IMR-90 (cell line): ENCODE data around the gene DYNC1H1. TPM values are rescaled to one million over a fixed set of nuclear protein-coding genes. Genes with fewer than 3 reads are reported as not detected.

ENCODE experiments used
- ATAC-seq: fragments of 200-7000 bp; cut with Tn5 transposase; 2 replicates; pipeline ENCODE4 v1.9.1; 2020; ENCODE audit warnings: low read depth, mild to moderate bottlenecking, moderate library complexity
- BruUV-seq: library from RNA; stranded (reverse); fragments of 400-500 nt; replicated peaks from 2 replicates; lab custom pipeline; 2021; lab: Mats Ljungman, UMichigan
- CTCF ChIA-PET: fragments of 300-600 bp; formaldehyde crosslinking; extraction: SDS; loops from one replicate; lab custom pipeline; 2021; ENCODE audit warnings: antibody characterized with exemption; lab: Yijun Ruan, JAX
- POLR2A ChIA-PET: fragments of 300-600 bp; sonication (Branson Sonifier 250); formaldehyde crosslinking; loops from one replicate; lab custom pipeline; 2022; ENCODE audit warnings: antibody characterized with exemption; ENCODE audit not compliant: unreplicated experiment; lab: Charles Lee
- DNase-seq: peaks from one replicate; pipeline ENCODE4 v3.0.0; 2013
- H2AFZ ChIP-seq: replicated peaks from 2 replicates; pipeline ENCODE3; 2013; ENCODE audit warnings: low read length, mild to moderate bottlenecking; ENCODE audit not compliant: poor library complexity
- H2AK5ac ChIP-seq: 2 replicates; pipeline ENCODE4 v1.6.1; 2013; ENCODE audit warnings: low read depth, low read length, inconsistent platforms
- H2AK9ac ChIP-seq: replicated peaks from 2 replicates; pipeline ENCODE3; 2013; ENCODE audit warnings: mild to moderate bottlenecking, low read depth, low read length, moderate library complexity; ENCODE audit not compliant: poor library complexity
- H2BK120ac ChIP-seq: 2 replicates; pipeline ENCODE4 v1.6.1; 2013; ENCODE audit warnings: low read depth, low read length, inconsistent platforms
- H2BK15ac ChIP-seq: 3 replicates; pipeline ENCODE4 v1.6.1; 2013; ENCODE audit warnings: low read depth, low read length, inconsistent platforms
- H2BK20ac ChIP-seq: 2 replicates; pipeline ENCODE4 v1.6.1; 2013; ENCODE audit warnings: low read depth, mild to moderate bottlenecking, inconsistent platforms, low read length, moderate library complexity
- H2BK5ac ChIP-seq: 2 replicates; pipeline ENCODE4 v1.6.1; 2013; ENCODE audit warnings: mild to moderate bottlenecking, low read depth, low read length, inconsistent platforms; ENCODE audit not compliant: poor library complexity, severe bottlenecking
- H3K14ac ChIP-seq: replicated peaks from 2 replicates; pipeline ENCODE4 v1.6.1; 2013; ENCODE audit warnings: low read depth, low read length, inconsistent platforms
- H3K18ac ChIP-seq: 2 replicates; pipeline ENCODE4 v1.6.1; 2013; ENCODE audit warnings: low read depth, low read length, control low read depth
- H3K23ac ChIP-seq: 2 replicates; pipeline ENCODE4 v1.6.1; 2013; ENCODE audit warnings: low read depth, low read length, inconsistent platforms
- H3K27ac ChIP-seq: 2 replicates; pipeline ENCODE4 v1.5.1; 2013; ENCODE audit warnings: mild to moderate bottlenecking, control low read depth, low read length; ENCODE audit not compliant: insufficient read depth
- H3K27me3 ChIP-seq: 2 replicates; pipeline ENCODE4 v1.6.1; 2013; ENCODE audit warnings: low read length; ENCODE audit not compliant: control insufficient read depth, insufficient read depth
- H3K36me3 ChIP-seq: 2 replicates; pipeline ENCODE4 v1.6.1; 2013; ENCODE audit warnings: low read length, mixed read lengths; ENCODE audit not compliant: control insufficient read depth, insufficient read depth
- H3K4ac ChIP-seq: 2 replicates; pipeline ENCODE4 v1.6.1; 2013; ENCODE audit warnings: low read depth, low read length, inconsistent platforms
- H3K4me1 ChIP-seq: 2 replicates; pipeline ENCODE4 v1.6.1; 2013; ENCODE audit warnings: low read length, mixed read lengths; ENCODE audit not compliant: control insufficient read depth, insufficient read depth
- H3K4me2 ChIP-seq: 2 replicates; pipeline ENCODE4 v1.6.1; 2013; ENCODE audit warnings: low read depth, mild to moderate bottlenecking, control low read depth, low read length, moderate library complexity
- H3K4me3 ChIP-seq: 2 replicates; pipeline ENCODE4 v1.5.1; 2013; ENCODE audit warnings: low read depth, mild to moderate bottlenecking, control low read depth, low read length, moderate library complexity; ENCODE audit not compliant: insufficient read depth
- H3K56ac ChIP-seq: 2 replicates; pipeline ENCODE4 v1.6.1; 2013; ENCODE audit warnings: low read length, inconsistent platforms; ENCODE audit not compliant: insufficient read depth; ENCODE audit errors: extremely low read depth
- H3K79me1 ChIP-seq, 2 experiments: 2 replicates each; pipeline ENCODE4 v1.6.1; 2013; ENCODE audit warnings: low read length in 2 of 2, inconsistent platforms in 1 of 2, low read depth in 1 of 2
- H3K9ac ChIP-seq: 2 replicates; pipeline ENCODE4 v1.6.1; 2013; ENCODE audit warnings: low read depth, low read length, control low read depth
- H3K9me1 ChIP-seq: 2 replicates; pipeline ENCODE4 v1.6.1; 2013; ENCODE audit warnings: low read length, inconsistent platforms; ENCODE audit not compliant: insufficient read depth
- H3K9me3 ChIP-seq: 2 replicates; pipeline ENCODE4 v1.6.1; 2013; ENCODE audit warnings: low read length; ENCODE audit not compliant: control insufficient read depth, insufficient read depth
- H4K20me1 ChIP-seq: 2 replicates; pipeline ENCODE4 v1.6.1; 2013; ENCODE audit warnings: low read length, inconsistent platforms; ENCODE audit not compliant: insufficient read depth
- H4K5ac ChIP-seq: 2 replicates; pipeline ENCODE4 v1.6.1; 2013; ENCODE audit warnings: mild to moderate bottlenecking, low read depth, low read length, control low read depth
- H4K8ac ChIP-seq, 2 experiments: 2 replicates each; pipeline ENCODE4 v1.6.1; 2013; ENCODE audit warnings: low read depth in 2 of 2, low read length in 2 of 2, control low read depth in 1 of 2, inconsistent platforms in 1 of 2
- H4K91ac ChIP-seq: 2 replicates; pipeline ENCODE4 v1.6.1; 2013; ENCODE audit warnings: low read depth, low read length, inconsistent platforms; ENCODE audit not compliant: insufficient read depth
- BHLHE40 ChIP-seq: fragments of 150-350 bp; IDR thresholded peaks from 2 replicates; pipeline ENCODE4 v1.6.1; 2016; ENCODE audit warnings: mild to moderate bottlenecking, low read depth, low read length
- CEBPB ChIP-seq: IDR thresholded peaks from 2 replicates; pipeline ENCODE4 v1.6.1; 2012; ENCODE audit warnings: low read depth, low read length, improper control_type of control experiment
- CHD1 ChIP-seq: IDR thresholded peaks from 2 replicates; pipeline ENCODE4 v1.6.1; 2012; ENCODE audit warnings: low read depth, low read length, improper control_type of control experiment
- CTCF ChIP-seq: conservative IDR thresholded peaks from 2 replicates; pipeline ENCODE4 v1.5.1; 2012; ENCODE audit warnings: mild to moderate bottlenecking, low read depth, low read length, improper control_type of control experiment
- FOS ChIP-seq: fragments of 150-350 bp; IDR thresholded peaks from 2 replicates; pipeline ENCODE4 v1.6.1; 2016; ENCODE audit warnings: low read depth, low read length
- MAFK ChIP-seq: IDR thresholded peaks from 2 replicates; pipeline ENCODE4 v1.6.1; 2012; ENCODE audit warnings: low read depth, low read length, improper control_type of control experiment
- MXI1 ChIP-seq: IDR thresholded peaks from 2 replicates; pipeline ENCODE4 v1.6.1; 2012; ENCODE audit warnings: low read depth, mild to moderate bottlenecking, low read length, moderate library complexity, borderline replicate concordance
- NFE2L2 ChIP-seq: fragments of 150-350 bp; IDR thresholded peaks from 2 replicates; pipeline ENCODE4 v1.6.1; 2016; ENCODE audit warnings: low read depth, mild to moderate bottlenecking, low read length
- POLR2A ChIP-seq: IDR thresholded peaks from 2 replicates; pipeline ENCODE4 v1.6.1; 2012; ENCODE audit warnings: mild to moderate bottlenecking, low read depth, low read length
- RAD21 ChIP-seq: IDR thresholded peaks from 2 replicates; pipeline ENCODE4 v1.6.1; 2012; ENCODE audit warnings: low read length, improper control_type of control experiment
- RCOR1 ChIP-seq: IDR thresholded peaks from 2 replicates; pipeline ENCODE4 v1.6.1; 2012; ENCODE audit warnings: mild to moderate bottlenecking, low read length, improper control_type of control experiment; ENCODE audit not compliant: insufficient replicate concordance
- RFX5 ChIP-seq: IDR thresholded peaks from 2 replicates; pipeline ENCODE4 v1.8.0; 2012; ENCODE audit warnings: low read depth, mild to moderate bottlenecking, low read length, moderate library complexity
- USF2 ChIP-seq: fragments of 150-350 bp; IDR thresholded peaks from 2 replicates; pipeline ENCODE4 v1.6.1; 2017; ENCODE audit warnings: mild to moderate bottlenecking, antibody characterized with exemption, low read length, low read depth
- WGBS, 2 experiments: methylation state at CpG; one replicate each; pipeline versions ENCODE4 v1.1.5 to v1.1.7; 2013; ENCODE audit warnings: missing lambda C conversion rate in 2 of 2; ENCODE audit not compliant: insufficient read length in 1 of 2; ENCODE audit errors: extremely low coverage in 2 of 2; 5-methylcytosine and 5-hydroxymethylcytosine counted together
- dilution Hi-C: fragments of 300-500 bp; cut with HindIII; formaldehyde crosslinking; loops from one replicate; pipeline ENCODE4 v1.14.3; 2018; ENCODE audit warnings: low sequenced_read_pairs; ENCODE audit not compliant: unreplicated experiment
- in situ Hi-C: fragments of 300-500 bp; cut with MboI; formaldehyde crosslinking; loops from 3 replicates; pipeline ENCODE4 v1.14.3; 2019; ENCODE audit warnings: low sequenced_read_pairs, inconsistent platforms, mixed read lengths
- intact Hi-C: fragments of 100-400 bp; cut with micrococcal nuclease; formaldehyde crosslinking; loops from 2 replicates; pipeline ENCODE4 v1.10.0; 2022
- polyA plus RNA-seq, 3 experiments: library from polyadenylated mRNA; depleted of rRNA; stranded (reverse); fragments of >200 nt; gene quantifications; 2 replicates each; pipeline ENCODE4 v1.2.3, GENCODE V29; 2012; ENCODE audit warnings: low replicate concordance in 1 of 3
- total RNA-seq: library from RNA; depleted of rRNA; stranded (reverse); fragments of >200 nt; gene quantifications from 2 replicates; pipeline ENCODE4 v1.2.3, GENCODE V29; 2012

The DYNC1H1 gene
- total and polyA plus RNA-seq, 2 of the 4 experiments (the other 2 are of a cell fraction) = 240 to 670 TPM

- Histone ChIP-seq H2AK9ac (no peak overlapping the region), H4K91ac (no peak overlapping the region), H4K5ac (no peak overlapping the region), H4K8ac (no peak overlapping the region), H3K18ac (no peak overlapping the region), H3K27ac (no peak overlapping the region), H2BK15ac (no peak overlapping the region), H3K4me2 (no peak overlapping the region), H2BK120ac (no peak overlapping the region), H3K9me3 (no peaks in the 10 kb centered on the region), H3K36me3 (no peaks in the 10 kb centered on the region), H2BK5ac (no peak overlapping the region), H3K4me1 (no peaks in the 10 kb centered on the region), H3K79me1 (0 out of 4 replicates have a peak, but pooled peaks cover 0 to under 1% of the 10 kb centered on the region in 2 experiments), H3K27me3 (no peaks in the 10 kb centered on the region; the same call in 1 of the 2 replicates), H3K9me1 (no peaks in the 10 kb centered on the region), H3K4ac (no peak overlapping the region), H2AK5ac (no peak overlapping the region), H2AFZ (peak overlapping the region; percentile 47), H3K4me3 (no peak overlapping the region), H3K14ac (no peak overlapping the region), H3K9ac (no peak overlapping the region), H3K23ac (no peak overlapping the region), H2BK20ac (no peak overlapping the region), H3K56ac (no peak overlapping the region), H4K20me1 (no peaks in the 10 kb centered on the region)
- intact Hi-C loops (no loop called here), in situ Hi-C loops (loop anchor here (25.0 kb wide), 1 partner anchor 357 kb away; the partner anchor contains the start of genes MOK and ZNF839), dilution Hi-C loops (no loop called here)
- CTCF ChIA-PET = no interaction called here
- 59% methylated on average over 11 of the region's 34 CpGs; no CpG with 5 or more reads in 1 of the 2 experiments for WGBS, 2 experiments
- DNase-seq (no peak), ATAC-seq (no peak)
- TF ChIP-seq RCOR1 (no peak), POLR2A (no peak), BHLHE40 (no peak), CHD1 (no peak), RAD21 (no peak), NFE2L2 (no peak), CEBPB (no peak), FOS (no peak), USF2 (no peak), RFX5 (no peak), MXI1 (no peak), CTCF (no peak), MAFK (no peak)
- no TSS peak for BruUV-seq
- POLR2A ChIA-PET = no interaction called here
Observed at GRCh38 chr14:101955695-101956161, 8.6 kb upstream of the DYNC1H1 start.
